IMR-90 (cell line): Measurements from ENCODE around the gene PNKP. TPM values are rescaled to one million over a fixed set of nuclear protein-coding genes. Genes with fewer than 3 reads are reported as not detected.

Experiments
- ATAC-seq: fragments of 200-7000 bp; cut with Tn5 transposase; 2 replicates; pipeline ENCODE4 v1.9.1; 2020; ENCODE audit warnings: low read depth, mild to moderate bottlenecking, moderate library complexity
- BruUV-seq: library from RNA; stranded (reverse); fragments of 400-500 nt; replicated peaks from 2 replicates; lab custom pipeline; 2021; lab: Mats Ljungman, UMichigan
- CTCF ChIA-PET: fragments of 300-600 bp; formaldehyde crosslinking; extraction: SDS; loops from one replicate; lab custom pipeline; 2021; ENCODE audit warnings: antibody characterized with exemption; lab: Yijun Ruan, JAX
- POLR2A ChIA-PET: fragments of 300-600 bp; sonication (Branson Sonifier 250); formaldehyde crosslinking; loops from one replicate; lab custom pipeline; 2022; ENCODE audit warnings: antibody characterized with exemption; ENCODE audit not compliant: unreplicated experiment; lab: Charles Lee
- DNase-seq: peaks from one replicate; pipeline ENCODE4 v3.0.0; 2013
- H2AFZ ChIP-seq: replicated peaks from 2 replicates; pipeline ENCODE3; 2013; ENCODE audit warnings: low read length, mild to moderate bottlenecking; ENCODE audit not compliant: poor library complexity
- H2AK5ac ChIP-seq: 2 replicates; pipeline ENCODE4 v1.6.1; 2013; ENCODE audit warnings: low read depth, low read length, inconsistent platforms
- H2AK9ac ChIP-seq: replicated peaks from 2 replicates; pipeline ENCODE3; 2013; ENCODE audit warnings: mild to moderate bottlenecking, low read depth, low read length, moderate library complexity; ENCODE audit not compliant: poor library complexity
- H2BK120ac ChIP-seq: 2 replicates; pipeline ENCODE4 v1.6.1; 2013; ENCODE audit warnings: low read depth, low read length, inconsistent platforms
- H2BK15ac ChIP-seq: 3 replicates; pipeline ENCODE4 v1.6.1; 2013; ENCODE audit warnings: low read depth, low read length, inconsistent platforms
- H2BK20ac ChIP-seq: 2 replicates; pipeline ENCODE4 v1.6.1; 2013; ENCODE audit warnings: low read depth, mild to moderate bottlenecking, inconsistent platforms, low read length, moderate library complexity
- H2BK5ac ChIP-seq: 2 replicates; pipeline ENCODE4 v1.6.1; 2013; ENCODE audit warnings: mild to moderate bottlenecking, low read depth, low read length, inconsistent platforms; ENCODE audit not compliant: poor library complexity, severe bottlenecking
- H3K14ac ChIP-seq: replicated peaks from 2 replicates; pipeline ENCODE4 v1.6.1; 2013; ENCODE audit warnings: low read depth, low read length, inconsistent platforms
- H3K18ac ChIP-seq: 2 replicates; pipeline ENCODE4 v1.6.1; 2013; ENCODE audit warnings: low read depth, low read length, control low read depth
- H3K23ac ChIP-seq: 2 replicates; pipeline ENCODE4 v1.6.1; 2013; ENCODE audit warnings: low read depth, low read length, inconsistent platforms
- H3K27ac ChIP-seq: 2 replicates; pipeline ENCODE4 v1.5.1; 2013; ENCODE audit warnings: mild to moderate bottlenecking, control low read depth, low read length; ENCODE audit not compliant: insufficient read depth
- H3K27me3 ChIP-seq: 2 replicates; pipeline ENCODE4 v1.6.1; 2013; ENCODE audit warnings: low read length; ENCODE audit not compliant: control insufficient read depth, insufficient read depth
- H3K36me3 ChIP-seq: 2 replicates; pipeline ENCODE4 v1.6.1; 2013; ENCODE audit warnings: low read length, mixed read lengths; ENCODE audit not compliant: control insufficient read depth, insufficient read depth
- H3K4ac ChIP-seq: 2 replicates; pipeline ENCODE4 v1.6.1; 2013; ENCODE audit warnings: low read depth, low read length, inconsistent platforms
- H3K4me1 ChIP-seq: 2 replicates; pipeline ENCODE4 v1.6.1; 2013; ENCODE audit warnings: low read length, mixed read lengths; ENCODE audit not compliant: control insufficient read depth, insufficient read depth
- H3K4me2 ChIP-seq: 2 replicates; pipeline ENCODE4 v1.6.1; 2013; ENCODE audit warnings: low read depth, mild to moderate bottlenecking, control low read depth, low read length, moderate library complexity
- H3K4me3 ChIP-seq: 2 replicates; pipeline ENCODE4 v1.5.1; 2013; ENCODE audit warnings: low read depth, mild to moderate bottlenecking, control low read depth, low read length, moderate library complexity; ENCODE audit not compliant: insufficient read depth
- H3K56ac ChIP-seq: 2 replicates; pipeline ENCODE4 v1.6.1; 2013; ENCODE audit warnings: low read length, inconsistent platforms; ENCODE audit not compliant: insufficient read depth; ENCODE audit errors: extremely low read depth
- H3K79me1 ChIP-seq, 2 experiments: 2 replicates each; pipeline ENCODE4 v1.6.1; 2013; ENCODE audit warnings: low read length in 2 of 2, inconsistent platforms in 1 of 2, low read depth in 1 of 2
- H3K9ac ChIP-seq: 2 replicates; pipeline ENCODE4 v1.6.1; 2013; ENCODE audit warnings: low read depth, low read length, control low read depth
- H3K9me1 ChIP-seq: 2 replicates; pipeline ENCODE4 v1.6.1; 2013; ENCODE audit warnings: low read length, inconsistent platforms; ENCODE audit not compliant: insufficient read depth
- H3K9me3 ChIP-seq: 2 replicates; pipeline ENCODE4 v1.6.1; 2013; ENCODE audit warnings: low read length; ENCODE audit not compliant: control insufficient read depth, insufficient read depth
- H4K20me1 ChIP-seq: 2 replicates; pipeline ENCODE4 v1.6.1; 2013; ENCODE audit warnings: low read length, inconsistent platforms; ENCODE audit not compliant: insufficient read depth
- H4K5ac ChIP-seq: 2 replicates; pipeline ENCODE4 v1.6.1; 2013; ENCODE audit warnings: mild to moderate bottlenecking, low read depth, low read length, control low read depth
- H4K8ac ChIP-seq, 2 experiments: 2 replicates each; pipeline ENCODE4 v1.6.1; 2013; ENCODE audit warnings: low read depth in 2 of 2, low read length in 2 of 2, control low read depth in 1 of 2, inconsistent platforms in 1 of 2
- H4K91ac ChIP-seq: 2 replicates; pipeline ENCODE4 v1.6.1; 2013; ENCODE audit warnings: low read depth, low read length, inconsistent platforms; ENCODE audit not compliant: insufficient read depth
- CHD1 ChIP-seq: IDR thresholded peaks from 2 replicates; pipeline ENCODE4 v1.6.1; 2012; ENCODE audit warnings: low read depth, low read length, improper control_type of control experiment
- ELK1 ChIP-seq: fragments of 150-350 bp; IDR thresholded peaks from 2 replicates; pipeline ENCODE4 v1.6.1; 2016; ENCODE audit warnings: low read depth, mild to moderate bottlenecking, low read length, moderate library complexity, borderline replicate concordance
- RCOR1 ChIP-seq: IDR thresholded peaks from 2 replicates; pipeline ENCODE4 v1.6.1; 2012; ENCODE audit warnings: mild to moderate bottlenecking, low read length, improper control_type of control experiment; ENCODE audit not compliant: insufficient replicate concordance
- RFX5 ChIP-seq: IDR thresholded peaks from 2 replicates; pipeline ENCODE4 v1.8.0; 2012; ENCODE audit warnings: low read depth, mild to moderate bottlenecking, low read length, moderate library complexity
- WGBS, 2 experiments: methylation state at CpG; one replicate each; pipeline versions ENCODE4 v1.1.5 to v1.1.7; 2013; ENCODE audit warnings: missing lambda C conversion rate in 2 of 2; ENCODE audit not compliant: insufficient read length in 1 of 2; ENCODE audit errors: extremely low coverage in 2 of 2; 5-methylcytosine and 5-hydroxymethylcytosine counted together
- dilution Hi-C: fragments of 300-500 bp; cut with HindIII; formaldehyde crosslinking; loops from one replicate; pipeline ENCODE4 v1.14.3; 2018; ENCODE audit warnings: low sequenced_read_pairs; ENCODE audit not compliant: unreplicated experiment
- in situ Hi-C: fragments of 300-500 bp; cut with MboI; formaldehyde crosslinking; loops from 3 replicates; pipeline ENCODE4 v1.14.3; 2019; ENCODE audit warnings: low sequenced_read_pairs, inconsistent platforms, mixed read lengths
- intact Hi-C: fragments of 100-400 bp; cut with micrococcal nuclease; formaldehyde crosslinking; loops from 2 replicates; pipeline ENCODE4 v1.10.0; 2022
- polyA plus RNA-seq, 3 experiments: library from polyadenylated mRNA; depleted of rRNA; stranded (reverse); fragments of >200 nt; gene quantifications; 2 replicates each; pipeline ENCODE4 v1.2.3, GENCODE V29; 2012; ENCODE audit warnings: low replicate concordance in 1 of 3
- total RNA-seq: library from RNA; depleted of rRNA; stranded (reverse); fragments of >200 nt; gene quantifications from 2 replicates; pipeline ENCODE4 v1.2.3, GENCODE V29; 2012

PNKP gene
- total and polyA plus RNA-seq, 2 of the 4 experiments (the other 2 are of a cell fraction): 14.2 to 25.0 TPM

DNA sequence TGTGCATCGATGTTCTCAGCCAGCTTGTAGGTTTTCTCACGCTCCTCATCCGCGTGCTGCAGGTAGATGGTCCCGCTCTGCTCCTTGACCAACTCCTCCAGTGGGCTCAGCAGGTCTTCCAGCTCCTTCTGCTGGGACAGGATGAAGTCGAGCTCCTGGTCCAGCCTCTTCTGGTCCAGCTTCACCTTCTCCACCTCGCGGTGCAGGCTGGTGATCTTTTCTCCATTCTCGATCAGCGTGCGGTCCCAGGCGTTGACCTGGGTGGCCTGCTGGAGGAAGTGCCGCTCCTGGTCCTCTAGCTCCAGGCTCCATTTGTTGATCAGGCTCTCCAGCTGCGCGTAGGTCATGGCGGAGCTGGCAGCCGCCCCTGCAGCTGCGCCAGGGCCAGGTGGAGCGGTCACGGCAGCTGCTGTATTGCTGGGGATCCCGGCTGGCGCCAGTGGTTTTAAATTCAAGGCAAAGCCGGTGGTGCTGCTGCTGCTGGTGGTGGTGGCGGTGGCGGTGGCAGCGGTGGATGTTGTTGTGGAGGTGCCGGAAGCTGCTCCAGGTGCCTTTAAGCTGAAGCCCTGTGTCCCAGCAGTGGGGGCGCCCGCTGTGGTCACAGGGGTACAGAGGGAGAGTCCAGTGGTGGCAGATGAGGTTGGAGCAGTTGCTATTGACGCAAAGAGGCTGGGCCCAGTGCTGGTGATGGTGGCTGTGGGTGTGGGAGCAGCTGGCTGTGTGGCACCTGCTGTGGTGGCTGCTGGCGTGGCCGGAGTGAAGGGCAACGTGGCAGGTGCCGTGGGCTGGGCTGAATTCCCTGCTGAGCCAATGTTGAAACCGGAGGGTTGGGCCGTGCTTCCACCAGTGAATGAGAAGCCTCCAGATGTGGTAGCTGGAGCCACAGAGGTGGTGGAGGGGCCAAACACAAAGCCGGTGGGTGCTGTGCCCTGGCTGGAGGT is 41.4 kb upstream of the PNKP start (continued):
- no peak for TF ChIP-seq RFX5
- TF ChIP-seq CHD1: no peak

GRCh38 chr19:49907745-49908446 is 40.5 kb upstream of the PNKP start:
- H2BK15ac ChIP-seq: no peak overlapping the region
- in situ Hi-C loops (no loop called here), dilution Hi-C loops (no loop called here), intact Hi-C loops (no loop called here)
- H2AK9ac ChIP-seq: no peak overlapping the region
- DNase-seq (no peak), ATAC-seq (no peak)
- peaks cover 7 to 58% of the 10 kb centered on the region in 2 experiments; a peak in 3 of 4 replicates for H3K79me1 ChIP-seq
- no peak for TF ChIP-seq RCOR1
- TF ChIP-seq ELK1: no peak
- 97% methylated on average over 14 of the region's 23 CpGs; no CpG with 5 or more reads in 1 of the 2 experiments for WGBS, 2 experiments
- peaks cover 2% of the 10 kb centered on the region for H3K4me1 ChIP-seq
- no peak overlapping the region for H3K23ac ChIP-seq
- no peaks in the 10 kb centered on the region for H3K27me3 ChIP-seq
- H4K5ac ChIP-seq: no peak overlapping the region
- H3K9ac ChIP-seq: no peak overlapping the region
- no peaks in the 10 kb centered on the region for H3K9me3 ChIP-seq
- H3K4me3 ChIP-seq: no peak overlapping the region
- no peak overlapping the region for H3K4me2 ChIP-seq
- no peak overlapping the region for H4K91ac ChIP-seq
- H3K9me1 ChIP-seq: peaks cover 12% of the 10 kb centered on the region; the same call in 1 of the 2 replicates
- no peak overlapping the region for H3K56ac ChIP-seq
- H2AK5ac ChIP-seq: no peak overlapping the region
- CTCF ChIA-PET: no interaction called here
- H3K36me3 ChIP-seq: peaks cover 39% of the 10 kb centered on the region
- H2AFZ ChIP-seq: no peak overlapping the region
- peaks cover 26% of the 10 kb centered on the region for H4K20me1 ChIP-seq
- no peak overlapping the region for H2BK5ac ChIP-seq
- H3K18ac ChIP-seq: no peak overlapping the region
- no peak overlapping the region for H3K27ac ChIP-seq
- no peak overlapping the region for H3K4ac ChIP-seq
- no TSS peak for BruUV-seq
- no peak overlapping the region for H4K8ac ChIP-seq
- no peak overlapping the region for H3K14ac ChIP-seq
- H2BK20ac ChIP-seq: no peak overlapping the region
- POLR2A ChIA-PET: no interaction called here
- no peak overlapping the region for H2BK120ac ChIP-seq
